ENCODE measurements around the gene HLCS. TPM values are rescaled to one million over a fixed set of nuclear protein-coding genes. Genes with fewer than 3 reads are reported as not detected.

The HLCS gene
- total and polyA plus RNA-seq, 2 experiments from 2014 or later, result 10.6 to 30.4 TPM

GRCh38 chr21:36949171-36950141, 17.0 kb downstream of the HLCS start:
- Histone ChIP-seq H3K9me3 (ENCODE audit: low read depth) (no peaks in the 10 kb centered on the region), H3K4me1 (ENCODE audit: insufficient read depth) (no peaks in the 10 kb centered on the region), H3K4me2 (no peak overlapping the region), H3K27me3 (no peaks in the 10 kb centered on the region), H2AFZ (no peak overlapping the region), H4K20me1 (ENCODE audit: insufficient read depth, poor library complexity, severe bottlenecking) (no peaks in the 10 kb centered on the region), H3K79me2 (no peaks in the 10 kb centered on the region), H3K9me2 (replicated peaks; ENCODE audit: insufficient read depth) (no peaks in the 10 kb centered on the region), H3K36me3 (replicated peaks; ENCODE audit: insufficient read depth, low read depth) (no peaks in the 10 kb centered on the region), H3K4me3 (no peak overlapping the region), H3K27ac (no peak overlapping the region)
- TF ChIP-seq CTCF (IDR thresholded peaks at IDR 0.05; ENCODE audit: poor library complexity) (no peak), EZH2phosphoT487 (IDR thresholded peaks at IDR 0.05; ENCODE audit: low read depth, severe bottlenecking, unreplicated experiment) (no peak), EZH2 (IDR thresholded peaks at IDR 0.05; ENCODE audit: borderline replicate concordance) (no peak)
- 94% methylated on average over 6 of the region's 6 CpGs for WGBS (ENCODE audit: low lambda C conversion rate, missing lambda C conversion rate)
- no peak for DNase-seq (ENCODE audit: low spot score)

- H3K9me2 ChIP-seq (replicated peaks; ENCODE audit: insufficient read depth), result no peaks in the 10 kb centered on the region
- H3K79me2 ChIP-seq, result no peaks in the 10 kb centered on the region
- DNase-seq (ENCODE audit: low spot score), result no peak
- no peaks in the 10 kb centered on the region for H3K4me1 ChIP-seq (ENCODE audit: insufficient read depth)
- no peak overlapping the region for H2AFZ ChIP-seq
- no peaks in the 10 kb centered on the region for H4K20me1 ChIP-seq (ENCODE audit: insufficient read depth, poor library complexity, severe bottlenecking)
- no peaks in the 10 kb centered on the region for H3K27me3 ChIP-seq
- no peak overlapping the region for H3K27ac ChIP-seq
- TF ChIP-seq CTCF (IDR thresholded peaks at IDR 0.05; ENCODE audit: poor library complexity), result no peak
- no peak for TF ChIP-seq EZH2phosphoT487 (IDR thresholded peaks at IDR 0.05; ENCODE audit: low read depth, severe bottlenecking, unreplicated experiment)
- TF ChIP-seq EZH2 (IDR thresholded peaks at IDR 0.05; ENCODE audit: borderline replicate concordance), result no peak
- WGBS (ENCODE audit: low lambda C conversion rate, missing lambda C conversion rate), result 97% methylated on average over 6 of the region's 6 CpGs
- H3K4me2 ChIP-seq, result no peak overlapping the region
- H3K9me3 ChIP-seq (ENCODE audit: low read depth), result no peaks in the 10 kb centered on the region
- H3K4me3 ChIP-seq, result no peak overlapping the region
- H3K36me3 ChIP-seq (replicated peaks; ENCODE audit: insufficient read depth, low read depth), result no peaks in the 10 kb centered on the region
These were observed 17.8 kb downstream of the HLCS start for GRCh38 chr21:36948686-36949085.

GRCh38 chr21:36946949-36947356, 19.5 kb downstream of the HLCS start:
- no peak overlapping the region for H3K4me2 ChIP-seq
- H3K9me2 ChIP-seq (replicated peaks; ENCODE audit: insufficient read depth), result no peaks in the 10 kb centered on the region
- H2AFZ ChIP-seq, result no peak overlapping the region
- H3K36me3 ChIP-seq (replicated peaks; ENCODE audit: insufficient read depth, low read depth), result no peaks in the 10 kb centered on the region
- no peak overlapping the region for H3K4me3 ChIP-seq
- no peaks in the 10 kb centered on the region for H4K20me1 ChIP-seq (ENCODE audit: insufficient read depth, poor library complexity, severe bottlenecking)
- no peaks in the 10 kb centered on the region for H3K79me2 ChIP-seq
- 38% methylated on average over 11 of the region's 11 CpGs for WGBS (ENCODE audit: low lambda C conversion rate, missing lambda C conversion rate)
- TF ChIP-seq EZH2phosphoT487 (IDR thresholded peaks at IDR 0.05; ENCODE audit: low read depth, severe bottlenecking, unreplicated experiment) (no peak), EZH2 (IDR thresholded peaks at IDR 0.05; ENCODE audit: borderline replicate concordance) (no peak), CTCF (IDR thresholded peaks at IDR 0.05; ENCODE audit: poor library complexity) (no peak)
- no peaks in the 10 kb centered on the region for H3K4me1 ChIP-seq (ENCODE audit: insufficient read depth)
- no peaks in the 10 kb centered on the region for H3K27me3 ChIP-seq
- no peak overlapping the region for H3K27ac ChIP-seq
- H3K9me3 ChIP-seq (ENCODE audit: low read depth), result no peaks in the 10 kb centered on the region
- DNase-seq (ENCODE audit: low spot score), result no peak
